Smooth muscle cell (in vitro differentiated cells): ENCODE data around the gene LIPH. TPM values are rescaled to one million over a fixed set of nuclear protein-coding genes. Genes with fewer than 3 reads are reported as not detected.

Source experiments
- DNase-seq: peaks from one replicate; lab custom pipeline; 2025; ENCODE audit not compliant: unreplicated experiment; lab: John Stamatoyannopoulos, UW
- H2AFZ ChIP-seq: fragments of 200-600 bp; sonication (generic); 2 replicates; pipeline ENCODE4 v1.6.0; 2016; ENCODE audit warnings: antibody characterized with exemption, low read depth, mild to moderate bottlenecking
- H3F3A ChIP-seq: fragments of 200-600 bp; sonication (generic); 2 replicates; pipeline ENCODE4 v1.6.0; 2017; ENCODE audit warnings: antibody characterized with exemption, low read depth
- H3K27ac ChIP-seq: fragments of 200-600 bp; sonication (generic); 2 replicates; pipeline ENCODE4 v1.5.1; 2016; ENCODE audit warnings: low read depth, mild to moderate bottlenecking
- H3K27me3 ChIP-seq: fragments of 200-600 bp; sonication (generic); 2 replicates; pipeline ENCODE4 v1.6.1; 2016; ENCODE audit warnings: low read depth, mild to moderate bottlenecking
- H3K36me3 ChIP-seq: fragments of 200-600 bp; sonication (generic); 2 replicates; pipeline ENCODE4 v1.5.1; 2016; ENCODE audit warnings: low read depth
- H3K4me1 ChIP-seq: fragments of 200-600 bp; sonication (generic); 2 replicates; pipeline ENCODE4 v1.5.1; 2016; ENCODE audit warnings: low read depth
- H3K4me2 ChIP-seq: fragments of 200-600 bp; sonication (generic); 2 replicates; pipeline ENCODE4 v1.6.0; 2016; ENCODE audit warnings: mild to moderate bottlenecking
- H3K4me3 ChIP-seq: fragments of 200-600 bp; sonication (generic); 2 replicates; pipeline ENCODE4 v1.5.1; 2016; ENCODE audit warnings: mild to moderate bottlenecking
- H3K79me2 ChIP-seq: fragments of 200-600 bp; sonication (generic); 2 replicates; pipeline ENCODE4 v1.6.0; 2016; ENCODE audit warnings: low read depth, mild to moderate bottlenecking
- H3K9ac ChIP-seq: fragments of 200-600 bp; sonication (generic); 2 replicates; pipeline ENCODE4 v1.6.0; 2016; ENCODE audit warnings: low read depth
- H3K9me3 ChIP-seq: fragments of 200-600 bp; sonication (generic); replicated peaks from 2 replicates; pipeline ENCODE4 v1.5.1; 2016; ENCODE audit warnings: low read depth
- H4K20me1 ChIP-seq: fragments of 200-600 bp; sonication (generic); 2 replicates; pipeline ENCODE4 v1.6.0; 2016; ENCODE audit warnings: low read depth
- WGBS: methylation state at CpG from one replicate; pipeline ENCODE4 v1.1.7; 2016; ENCODE audit warnings: low lambda C conversion rate; 5-methylcytosine and 5-hydroxymethylcytosine counted together
- polyA plus RNA-seq: library from polyadenylated mRNA; unstranded; fragments of >200 nt; fragmentation: Nextera tagmentation; extraction: Ambion mirVana; gene quantifications from 2 replicates; pipeline ENCODE4 v1.2.1, GENCODE V29; 2016
- total RNA-seq: library from RNA; depleted of rRNA; stranded (reverse); fragments of >200 nt; gene quantifications from 2 replicates; pipeline ENCODE4 v1.2.3, GENCODE V29; 2014
- TF ChIP-seq, protein P1 (sequence below): fragments of 200-600 bp; sonication (generic); IDR thresholded peaks from 2 replicates; pipeline ENCODE4 v1.5.1; 2017; ENCODE audit warnings: borderline replicate concordance, mild to moderate bottlenecking, antibody characterized with exemption; ENCODE audit not compliant: insufficient read depth, poor library complexity, severe bottlenecking

LIPH gene
- total and polyA plus RNA-seq, 2 experiments from 2014 or later: 0.03 to 0.04 TPM

DNA sequence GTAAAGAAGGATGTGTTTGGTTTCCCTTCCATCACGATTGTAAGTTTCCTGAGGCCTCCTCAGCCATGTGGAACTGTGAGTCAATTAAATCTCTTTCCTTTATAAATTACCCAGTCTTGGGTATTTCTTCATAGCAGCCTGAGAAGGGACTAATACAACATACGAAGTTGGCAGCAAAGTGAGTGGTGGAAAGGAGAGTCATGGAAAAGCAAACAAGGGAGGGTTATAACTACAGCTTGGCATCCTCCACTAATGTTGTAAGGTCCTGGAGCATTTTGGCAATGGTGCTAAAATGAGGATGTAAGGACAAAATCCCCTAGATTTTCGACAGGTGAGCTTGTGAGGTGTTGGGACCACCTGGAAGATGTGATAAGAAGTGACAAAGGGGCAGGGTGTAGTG, 47.8 kb downstream of the LIPH start:
- no peak overlapping the region for H3K4me2 ChIP-seq
- no peaks in the 10 kb centered on the region for H3K36me3 ChIP-seq
- no peaks in the 10 kb centered on the region for H3K9me3 ChIP-seq
- H3K9ac ChIP-seq: no peak overlapping the region
- H3F3A ChIP-seq: no peaks in the 10 kb centered on the region
- TF ChIP-seq, protein P1, sequence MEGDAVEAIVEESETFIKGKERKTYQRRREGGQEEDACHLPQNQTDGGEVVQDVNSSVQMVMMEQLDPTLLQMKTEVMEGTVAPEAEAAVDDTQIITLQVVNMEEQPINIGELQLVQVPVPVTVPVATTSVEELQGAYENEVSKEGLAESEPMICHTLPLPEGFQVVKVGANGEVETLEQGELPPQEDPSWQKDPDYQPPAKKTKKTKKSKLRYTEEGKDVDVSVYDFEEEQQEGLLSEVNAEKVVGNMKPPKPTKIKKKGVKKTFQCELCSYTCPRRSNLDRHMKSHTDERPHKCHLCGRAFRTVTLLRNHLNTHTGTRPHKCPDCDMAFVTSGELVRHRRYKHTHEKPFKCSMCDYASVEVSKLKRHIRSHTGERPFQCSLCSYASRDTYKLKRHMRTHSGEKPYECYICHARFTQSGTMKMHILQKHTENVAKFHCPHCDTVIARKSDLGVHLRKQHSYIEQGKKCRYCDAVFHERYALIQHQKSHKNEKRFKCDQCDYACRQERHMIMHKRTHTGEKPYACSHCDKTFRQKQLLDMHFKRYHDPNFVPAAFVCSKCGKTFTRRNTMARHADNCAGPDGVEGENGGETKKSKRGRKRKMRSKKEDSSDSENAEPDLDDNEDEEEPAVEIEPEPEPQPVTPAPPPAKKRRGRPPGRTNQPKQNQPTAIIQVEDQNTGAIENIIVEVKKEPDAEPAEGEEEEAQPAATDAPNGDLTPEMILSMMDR: no peak
- no peaks in the 10 kb centered on the region for H3K27me3 ChIP-seq
- 78% methylated on average over 3 of the region's 3 CpGs for WGBS
- no peak overlapping the region for H3K4me3 ChIP-seq
- H3K4me1 ChIP-seq: no peaks in the 10 kb centered on the region
- H4K20me1 ChIP-seq: no peaks in the 10 kb centered on the region
- H3K27ac ChIP-seq: no peak overlapping the region
- no peak for DNase-seq
- no peaks in the 10 kb centered on the region for H3K79me2 ChIP-seq
- no peak overlapping the region for H2AFZ ChIP-seq

DNA sequence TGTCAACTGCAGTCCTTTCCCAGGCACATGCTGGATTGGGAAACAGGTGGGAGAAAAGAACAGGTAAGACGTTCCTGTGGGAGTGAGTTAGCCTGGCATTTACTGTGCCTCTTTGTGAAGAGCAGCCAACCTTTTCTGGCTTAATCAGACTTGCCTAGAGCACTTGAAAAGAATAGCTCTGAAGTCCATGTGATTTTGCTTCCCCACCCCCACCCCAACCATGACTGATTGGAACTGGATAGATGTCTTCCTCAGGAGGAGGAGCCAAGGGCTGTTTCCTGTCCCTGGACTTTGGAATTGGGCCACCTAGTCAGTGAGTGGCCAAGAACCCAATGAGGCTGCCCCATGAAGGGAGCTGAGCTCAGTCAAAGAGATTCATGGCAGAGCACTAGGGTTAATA, 48.9 kb downstream of the LIPH start:
- Histone ChIP-seq H3K27me3 (no peaks in the 10 kb centered on the region), H2AFZ (no peak overlapping the region), H3K9ac (no peak overlapping the region), H3K4me2 (no peak overlapping the region), H3K9me3 (no peaks in the 10 kb centered on the region), H3K79me2 (no peaks in the 10 kb centered on the region), H3K4me1 (no peaks in the 10 kb centered on the region), H3F3A (no peaks in the 10 kb centered on the region), H3K36me3 (no peaks in the 10 kb centered on the region), H4K20me1 (no peaks in the 10 kb centered on the region), H3K4me3 (no peak overlapping the region), H3K27ac (no peak overlapping the region)
- no peak for DNase-seq
- TF ChIP-seq, protein P1: no peak
- 72% methylated on average over 1 of the region's 1 CpG for WGBS

DNA sequence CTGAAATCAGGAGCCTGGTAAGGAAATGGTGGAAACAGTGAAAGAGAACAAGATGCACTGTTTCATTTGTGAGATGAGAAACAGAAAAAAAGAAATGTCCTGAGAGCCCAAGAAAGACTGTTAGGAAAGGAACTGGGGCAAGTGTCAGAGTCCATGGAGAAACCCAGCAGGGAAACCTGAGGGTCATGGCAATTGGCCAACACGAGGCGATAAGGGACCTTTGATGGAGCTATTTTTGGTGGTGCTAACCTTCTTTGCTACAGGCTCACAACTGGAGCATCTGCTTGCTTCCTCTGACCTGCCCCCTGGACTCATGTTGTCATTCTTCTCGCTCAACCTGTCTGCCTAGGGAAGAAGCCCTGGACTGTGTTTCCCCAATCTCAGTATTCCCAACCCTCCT, 49.4 kb downstream of the LIPH start:
- TF ChIP-seq, protein P1: no peak
- no peaks in the 10 kb centered on the region for H3K27me3 ChIP-seq
- no peak overlapping the region for H3K27ac ChIP-seq
- H3K4me2 ChIP-seq: no peak overlapping the region
- no peak overlapping the region for H3K9ac ChIP-seq
- H2AFZ ChIP-seq: no peak overlapping the region
- H4K20me1 ChIP-seq: no peaks in the 10 kb centered on the region
- no peaks in the 10 kb centered on the region for H3F3A ChIP-seq
- no peak for DNase-seq
- H3K4me1 ChIP-seq: peaks cover under 1% of the 10 kb centered on the region
- peaks cover 3% of the 10 kb centered on the region for H3K79me2 ChIP-seq
- no peaks in the 10 kb centered on the region for H3K36me3 ChIP-seq
- H3K9me3 ChIP-seq: no peaks in the 10 kb centered on the region
- WGBS: 87% methylated on average over 3 of the region's 3 CpGs
- H3K4me3 ChIP-seq: no peak overlapping the region
